DOHH2 (cell line): ENCODE measurements around the gene KRT77.

Source experiments
- CTCF ChIP-seq: fragments of 200-600 bp; sonication (generic); IDR thresholded peaks from one replicate; pipeline ENCODE4 v1.5.1; 2014; ENCODE audit warnings: antibody characterized with exemption, mild to moderate bottlenecking, low read depth, low read length; ENCODE audit not compliant: poor library complexity, severe bottlenecking
- EZH2phosphoT487 ChIP-seq: fragments of 200-600 bp; sonication (generic); IDR thresholded peaks from 2 replicates; pipeline ENCODE4 v1.6.1; 2017; ENCODE audit warnings: borderline replicate concordance, mild to moderate bottlenecking, antibody characterized with exemption, low read length, moderate library complexity, mixed read lengths

DNA sequence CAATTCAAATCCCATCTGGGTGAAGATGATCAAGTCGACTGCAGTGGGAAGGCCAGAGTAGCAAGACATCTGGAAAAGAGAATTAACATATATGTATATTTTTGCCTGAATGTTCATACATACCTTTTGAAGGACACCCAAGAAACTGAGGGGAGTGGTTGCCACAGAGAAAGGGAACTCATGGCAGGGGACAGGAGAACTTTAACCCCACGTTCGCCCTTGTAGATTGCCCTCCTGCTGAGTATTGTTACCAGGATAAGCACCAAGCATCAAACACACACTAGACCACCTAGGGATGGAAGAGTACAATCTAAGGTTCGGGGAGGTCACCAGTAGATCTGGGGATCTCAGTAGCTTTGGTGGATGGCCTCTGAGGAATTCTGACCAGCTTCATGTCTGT, 32.8 kb downstream of the KRT77 start:
- no peak for TF ChIP-seq CTCF
- TF ChIP-seq EZH2phosphoT487: no peak
